Esophagus squamous epithelium (tissue), 5 donors: ENCODE measurements around the gene CCDC30. TPM values are rescaled to one million over a fixed set of nuclear protein-coding genes. Genes with fewer than 3 reads are reported as not detected.

Experiments used
- DNase-seq: peaks from one replicate; lab custom pipeline; 2025; lab: John Stamatoyannopoulos, UW
- H3K27ac ChIP-seq, 4 donors: fragments of 200-600 bp; sonication (generic); one replicate each; pipeline ENCODE4 v1.5.1; 2016 to 2019; ENCODE audit warnings: mild to moderate bottlenecking in 1 of 4
- H3K27me3 ChIP-seq, 4 donors: fragments of 200-600 bp; sonication (generic); 1 replicate in 3 of 4; 2 replicates in 1 of 4; pipeline versions ENCODE4 v1.5.1 to v1.6.0; 2017 to 2021; ENCODE audit warnings: antibody characterized with exemption in 1 of 4
- H3K36me3 ChIP-seq, 3 donors: fragments of 200-600 bp; sonication (generic); one replicate each; pipeline ENCODE4 v1.5.1; 2016 to 2019
- H3K4me1 ChIP-seq, 3 donors: fragments of 200-600 bp; sonication (generic); one replicate each; pipeline ENCODE4 v1.5.1; 2017 to 2019
- H3K4me3 ChIP-seq, 4 donors: fragments of 200-600 bp; sonication (generic); 1 replicate in 3 of 4; 2 replicates in 1 of 4; pipeline ENCODE4 v1.5.1; 2016 to 2019; ENCODE audit warnings: mild to moderate bottlenecking in 2 of 4, moderate library complexity in 1 of 4
- H3K9me3 ChIP-seq, 3 donors: fragments of 200-600 bp; sonication (generic); one replicate each; pipeline ENCODE4 v1.5.1; 2016 to 2019
- POLR2A ChIP-seq, 4 donors: fragments of 450-650 bp; IDR thresholded peaks; one replicate each; pipeline ENCODE4 v1.6.1; 2017; ENCODE audit warnings: antibody characterized with exemption in 4 of 4, mild to moderate bottlenecking in 4 of 4, moderate library complexity in 3 of 4
- WGBS, 2 donors: methylation state at CpG; one replicate each; pipeline ENCODE4 v1.1.5; 2018; 5-methylcytosine and 5-hydroxymethylcytosine counted together
- intact Hi-C: fragments of 100-400 bp; cut with DNase I; formaldehyde crosslinking; loops from one replicate; pipeline ENCODE4 v1.15.0; 2022
- total RNA-seq, 4 donors: library from RNA; depleted of rRNA; stranded (reverse); fragments of >200 nt; gene quantifications; one replicate each; pipeline ENCODE4 v1.1.0, GENCODE V29; 2016
- TF ChIP-seq, protein P1 (sequence below), 6 experiments: fragments of 450-650 bp in 4 of 6; fragments of 200-600 bp in 2 of 6; sonication (generic) in 2 of 6; IDR thresholded peaks; one replicate each; pipeline ENCODE4 v1.5.1; 2016 to 2019; ENCODE audit warnings: antibody characterized with exemption in 6 of 6, mild to moderate bottlenecking in 4 of 6, moderate library complexity in 4 of 6
- donor health status: DM: yes; HTN: yes; CAD: no.

CCDC30 gene
- total RNA-seq, 4 donors from 2014 or later: 0.12 to 1.3 (median 0.42) TPM

- intact Hi-C loops: no loop called here
- no peaks in the 10 kb centered on the region for H3K27me3 ChIP-seq
- TF ChIP-seq POLR2A (IDR thresholded peaks at IDR 0.05): no peak
- TF ChIP-seq, protein P1, sequence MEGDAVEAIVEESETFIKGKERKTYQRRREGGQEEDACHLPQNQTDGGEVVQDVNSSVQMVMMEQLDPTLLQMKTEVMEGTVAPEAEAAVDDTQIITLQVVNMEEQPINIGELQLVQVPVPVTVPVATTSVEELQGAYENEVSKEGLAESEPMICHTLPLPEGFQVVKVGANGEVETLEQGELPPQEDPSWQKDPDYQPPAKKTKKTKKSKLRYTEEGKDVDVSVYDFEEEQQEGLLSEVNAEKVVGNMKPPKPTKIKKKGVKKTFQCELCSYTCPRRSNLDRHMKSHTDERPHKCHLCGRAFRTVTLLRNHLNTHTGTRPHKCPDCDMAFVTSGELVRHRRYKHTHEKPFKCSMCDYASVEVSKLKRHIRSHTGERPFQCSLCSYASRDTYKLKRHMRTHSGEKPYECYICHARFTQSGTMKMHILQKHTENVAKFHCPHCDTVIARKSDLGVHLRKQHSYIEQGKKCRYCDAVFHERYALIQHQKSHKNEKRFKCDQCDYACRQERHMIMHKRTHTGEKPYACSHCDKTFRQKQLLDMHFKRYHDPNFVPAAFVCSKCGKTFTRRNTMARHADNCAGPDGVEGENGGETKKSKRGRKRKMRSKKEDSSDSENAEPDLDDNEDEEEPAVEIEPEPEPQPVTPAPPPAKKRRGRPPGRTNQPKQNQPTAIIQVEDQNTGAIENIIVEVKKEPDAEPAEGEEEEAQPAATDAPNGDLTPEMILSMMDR (IDR thresholded peaks at IDR 0.05): no peak
- H3K4me3 ChIP-seq: no peak overlapping the region
- no peak for DNase-seq
- H3K36me3 ChIP-seq: no peaks in the 10 kb centered on the region
- H3K4me1 ChIP-seq: no peaks in the 10 kb centered on the region
- no peaks in the 10 kb centered on the region for H3K9me3 ChIP-seq
- H3K27ac ChIP-seq: no peak overlapping the region
Measured at GRCh38 chr1:42449256-42449655, 13.8 kb upstream of the CCDC30 start.

- 78 to 82% methylated on average over 1 of the region's 1 CpG for WGBS, 2 donors
- no peak overlapping the region for H3K4me3 ChIP-seq
Measured at GRCh38 chr1:42450061-42450460, 13.0 kb upstream of the CCDC30 start.

DNA sequence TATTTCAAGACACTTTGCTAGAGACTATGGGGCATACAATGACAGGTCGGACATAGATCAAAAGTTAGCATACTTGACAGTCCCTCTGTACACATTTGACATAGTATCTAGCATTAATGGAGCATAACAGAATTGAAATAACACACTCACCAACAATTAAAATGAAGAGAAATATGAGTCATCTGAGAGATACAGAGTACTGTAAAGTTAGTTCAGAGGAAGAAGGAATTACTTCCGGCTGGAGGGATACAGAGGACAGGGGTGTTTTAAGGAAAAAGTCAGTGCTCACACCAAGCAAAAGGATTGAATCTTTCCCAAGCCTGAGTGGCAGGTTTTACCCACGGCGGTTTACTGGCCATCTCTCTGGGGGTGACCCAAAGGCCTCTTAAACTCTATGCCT is 9.7 kb upstream of the CCDC30 start:
- TF ChIP-seq, protein P1 (IDR thresholded peaks at IDR 0.05): no peak
- no peak for TF ChIP-seq POLR2A (IDR thresholded peaks at IDR 0.05)
- no peaks in the 10 kb centered on the region for H3K27me3 ChIP-seq
- H3K4me1 ChIP-seq: peaks cover 13 to 25% (median 15%) of the 10 kb centered on the region in 3 donors
- no peak for DNase-seq
- no peaks in the 10 kb centered on the region for H3K9me3 ChIP-seq
- no peak overlapping the region for H3K4me3 ChIP-seq
- H3K27ac ChIP-seq: no peak overlapping the region
- peaks cover 0 to 9% (median 0%) of the 10 kb centered on the region in 3 donors for H3K36me3 ChIP-seq
- WGBS, 2 donors: 58 to 70% methylated on average over 4 of the region's 4 CpGs
- intact Hi-C loops: no loop called here

More at GRCh38 chr1:42450061-42450460, 13.0 kb upstream of the CCDC30 start:
- Histone ChIP-seq H3K9me3 (no peaks in the 10 kb centered on the region), H3K27ac (no peak overlapping the region), H3K4me1 (peaks cover 0 to under 1% (median 0%) of the 10 kb centered on the region in 3 donors), H3K36me3 (no peaks in the 10 kb centered on the region), H3K27me3 (no peaks in the 10 kb centered on the region)
- intact Hi-C loops: no loop called here
- no peak for DNase-seq
- TF ChIP-seq POLR2A (IDR thresholded peaks at IDR 0.05): no peak
- TF ChIP-seq, protein P1 (IDR thresholded peaks at IDR 0.05): no peak

GRCh38 chr1:42454403-42454802 is 8.7 kb upstream of the CCDC30 start:
- intact Hi-C loops: no loop called here
- no peak for TF ChIP-seq POLR2A (IDR thresholded peaks at IDR 0.05)
- TF ChIP-seq, protein P1 (IDR thresholded peaks at IDR 0.05): no peak
- Histone ChIP-seq H3K4me1 (peaks cover 13 to 25% (median 15%) of the 10 kb centered on the region in 3 donors), H3K9me3 (no peaks in the 10 kb centered on the region), H3K27ac (no peak overlapping the region), H3K4me3 (no peak overlapping the region), H3K27me3 (no peaks in the 10 kb centered on the region), H3K36me3 (peaks cover 0 to 19% (median 0%) of the 10 kb centered on the region in 3 donors)
- DNase-seq: no peak
- WGBS, 2 donors: 91 to 99% methylated on average over 5 of the region's 5 CpGs

DNA sequence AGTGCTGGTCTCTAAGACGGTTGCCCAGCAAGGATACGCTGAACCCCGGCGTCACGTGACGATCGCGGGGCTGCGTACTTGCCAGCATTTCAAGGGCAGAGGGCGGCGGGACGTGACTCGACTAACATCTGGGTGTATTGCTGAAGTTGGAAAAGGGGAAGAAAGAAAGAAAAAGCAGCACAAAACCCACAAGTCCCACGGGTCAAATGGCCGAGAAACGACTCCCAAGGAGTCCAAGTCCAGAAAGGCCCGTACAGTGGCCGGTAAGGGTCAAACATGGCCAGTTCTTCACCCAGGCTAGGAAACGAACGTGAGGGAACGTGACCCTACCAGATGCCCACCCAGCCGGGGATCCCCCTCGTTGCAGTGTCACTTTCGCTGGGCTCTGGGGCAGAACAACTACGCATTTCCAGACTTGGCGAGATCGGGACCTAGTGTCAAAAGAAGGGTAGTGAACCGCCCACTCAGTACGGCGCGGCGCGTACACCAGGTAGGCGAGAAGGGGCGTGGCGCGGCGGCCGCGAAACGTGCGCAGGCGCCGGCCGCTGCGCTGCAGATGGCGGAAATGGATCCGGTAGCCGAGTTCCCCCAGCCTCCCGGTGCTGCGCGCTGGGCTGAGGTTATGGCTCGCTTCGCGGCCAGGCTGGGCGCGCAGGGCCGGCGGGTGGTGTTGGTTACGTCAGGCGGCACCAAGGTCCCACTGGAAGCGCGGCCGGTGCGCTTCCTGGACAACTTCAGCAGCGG is 6.9 kb upstream of the CCDC30 start, which contains the start of the genes PPCS and ZMYND12:
Gene PPCS, plus strand, starts transcription at position 534 of the 744 bp plus-strand sequence. Its CDS starts 23 bp downstream, at position 557.
Gene ZMYND12, minus strand, starts transcription at position 13 of the 744 bp plus-strand sequence. CDS start 25 bp downstream, outside the sequence.
- 0% methylated on average over 14 to 27 of the region's 66 CpGs for WGBS, 2 donors
- peak within 1 kb of the TSS; percentile 59 to 98 (median 96) for H3K4me3 ChIP-seq
- H3K27ac ChIP-seq: peak within 1 kb of the TSS; percentile 83 to 96 (median 94)
- peak; percentile 68 for DNase-seq
- no peaks in the 10 kb centered on the region for H3K9me3 ChIP-seq
- H3K27me3 ChIP-seq: no peaks in the 10 kb centered on the region
- TF ChIP-seq, protein P1 (IDR thresholded peaks at IDR 0.05): peak in 4 of 6 experiments; percentile 23 to 56 (median 40)
- peak in 2 of 4 donors; percentile 66 to 83 for TF ChIP-seq POLR2A (IDR thresholded peaks at IDR 0.05)
- intact Hi-C loops: no loop called here
- H3K36me3 ChIP-seq: peaks cover 0 to 37% (median 0%) of the 10 kb centered on the region in 3 donors
- H3K4me1 ChIP-seq: peaks cover 13 to 25% (median 15%) of the 10 kb centered on the region in 3 donors
